ENCODE data around the gene FNDC3B.

FNDC3B gene

GRCh38 chr3:172096881-172097420, 57.6 kb downstream of the FNDC3B start:
- TF ChIP-seq TAF1 (IDR thresholded peaks at IDR 0.05; ENCODE audit: low read depth) = no peak
- no peak for TF ChIP-seq TCF12 (IDR thresholded peaks at IDR 0.05; ENCODE audit: low read depth)
- TF ChIP-seq RAD21 (IDR thresholded peaks at IDR 0.05; ENCODE audit: low read depth) = no peak
- no peak for TF ChIP-seq MAX (IDR thresholded peaks at IDR 0.05)
- no peak for TF ChIP-seq TEAD4 (IDR thresholded peaks at IDR 0.05)
- no peak for TF ChIP-seq CREB1 (IDR thresholded peaks at IDR 0.05; ENCODE audit: low read depth)

DNA sequence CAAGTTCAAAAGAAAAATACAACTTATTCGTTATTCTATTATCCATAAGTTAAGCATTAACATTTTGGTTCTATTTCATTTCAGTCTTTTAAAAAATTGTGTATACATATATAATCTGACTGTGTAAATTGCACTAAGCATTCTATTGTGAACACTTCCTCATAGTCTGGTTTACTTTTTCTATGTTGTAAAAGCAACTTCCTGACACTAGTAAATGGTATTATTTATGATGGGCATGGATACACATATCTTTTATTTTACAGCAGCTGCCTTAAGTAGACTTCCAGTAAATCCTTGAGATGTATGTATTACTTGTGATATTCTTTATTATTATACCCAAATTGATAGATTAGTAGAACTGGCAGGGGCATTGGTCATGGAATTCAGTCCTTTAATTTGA, 58.2 kb downstream of the FNDC3B start:
- TF ChIP-seq TEAD4 (IDR thresholded peaks at IDR 0.05) (no peak), RAD21 (IDR thresholded peaks at IDR 0.05; ENCODE audit: low read depth) (no peak), YY1 (IDR thresholded peaks at IDR 0.05; ENCODE audit: low read depth) (no peak), FOXM1 (IDR thresholded peaks at IDR 0.05; ENCODE audit: borderline replicate concordance, low read depth) (no peak), TAF1 (IDR thresholded peaks at IDR 0.05; ENCODE audit: low read depth) (no peak), USF1 (IDR thresholded peaks at IDR 0.05) (no peak), CEBPB (IDR thresholded peaks at IDR 0.05) (no peak), EGR1 (IDR thresholded peaks at IDR 0.05) (no peak), CREB1 (IDR thresholded peaks at IDR 0.05; ENCODE audit: low read depth) (no peak), REST (IDR thresholded peaks at IDR 0.05; ENCODE audit: low read depth) (no peak), MAX (IDR thresholded peaks at IDR 0.05) (no peak), ZBTB7A (IDR thresholded peaks at IDR 0.05; ENCODE audit: low read depth) (no peak), NFIC (IDR thresholded peaks at IDR 0.05) (no peak), EP300 (IDR thresholded peaks at IDR 0.05; ENCODE audit: borderline replicate concordance) (no peak), TCF12 (IDR thresholded peaks at IDR 0.05; ENCODE audit: low read depth) (no peak)

- no peak for TF ChIP-seq NFIC (IDR thresholded peaks at IDR 0.05)
- no peak for TF ChIP-seq EP300 (IDR thresholded peaks at IDR 0.05; ENCODE audit: borderline replicate concordance)
- TF ChIP-seq MAX (IDR thresholded peaks at IDR 0.05) = no peak
- TF ChIP-seq USF1 (IDR thresholded peaks at IDR 0.05) = no peak
- TF ChIP-seq TEAD4 (IDR thresholded peaks at IDR 0.05) = no peak
- no peak for TF ChIP-seq YY1 (IDR thresholded peaks at IDR 0.05; ENCODE audit: low read depth)
Measured at GRCh38 chr3:172098698-172099494, 59.5 kb downstream of the FNDC3B start.

- TF ChIP-seq CREB1 (IDR thresholded peaks at IDR 0.05; ENCODE audit: low read depth) (no peak), EP300 (IDR thresholded peaks at IDR 0.05; ENCODE audit: borderline replicate concordance) (no peak), YY1 (IDR thresholded peaks at IDR 0.05; ENCODE audit: low read depth) (no peak), TEAD4 (IDR thresholded peaks at IDR 0.05) (no peak), USF1 (IDR thresholded peaks at IDR 0.05) (no peak), REST (IDR thresholded peaks at IDR 0.05; ENCODE audit: low read depth) (no peak), RAD21 (IDR thresholded peaks at IDR 0.05; ENCODE audit: low read depth) (no peak), ZBTB7A (IDR thresholded peaks at IDR 0.05; ENCODE audit: low read depth) (no peak), CEBPB (IDR thresholded peaks at IDR 0.05) (no peak), NFIC (IDR thresholded peaks at IDR 0.05) (no peak), FOXM1 (IDR thresholded peaks at IDR 0.05; ENCODE audit: borderline replicate concordance, low read depth) (no peak), TCF12 (IDR thresholded peaks at IDR 0.05; ENCODE audit: low read depth) (no peak), EGR1 (IDR thresholded peaks at IDR 0.05) (no peak)
Measured at GRCh38 chr3:172099495-172099808, 60.1 kb downstream of the FNDC3B start.

DNA sequence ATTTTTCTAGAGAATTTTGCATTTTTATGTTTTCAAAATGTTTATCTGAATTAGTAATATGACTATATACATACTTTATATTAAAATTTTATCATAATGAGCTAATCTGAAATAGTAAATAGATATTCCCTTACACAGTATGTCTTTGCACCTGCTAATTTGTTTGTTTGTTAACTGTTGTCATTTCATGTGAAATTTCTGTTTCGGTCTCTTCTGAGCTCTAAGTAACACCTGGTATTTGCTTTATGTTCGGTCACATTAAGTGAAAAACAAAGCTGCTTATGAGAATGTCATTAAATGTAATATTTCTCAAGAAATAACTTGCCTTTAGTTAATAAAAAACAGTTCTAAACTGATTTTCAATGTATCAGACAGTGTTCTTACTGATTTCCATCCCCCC, 61.1 kb downstream of the FNDC3B start:
- no peak for TF ChIP-seq ZBTB7A (IDR thresholded peaks at IDR 0.05; ENCODE audit: low read depth)
- no peak for TF ChIP-seq USF1 (IDR thresholded peaks at IDR 0.05)
- no peak for TF ChIP-seq TAF1 (IDR thresholded peaks at IDR 0.05; ENCODE audit: low read depth)
- no peak for TF ChIP-seq EGR1 (IDR thresholded peaks at IDR 0.05)
- TF ChIP-seq YY1 (IDR thresholded peaks at IDR 0.05; ENCODE audit: low read depth) = no peak
- no peak for TF ChIP-seq CEBPB (IDR thresholded peaks at IDR 0.05)
- no peak for TF ChIP-seq NFIC (IDR thresholded peaks at IDR 0.05)
- TF ChIP-seq MAX (IDR thresholded peaks at IDR 0.05) = no peak
- TF ChIP-seq FOXM1 (IDR thresholded peaks at IDR 0.05; ENCODE audit: borderline replicate concordance, low read depth) = no peak
- TF ChIP-seq CREB1 (IDR thresholded peaks at IDR 0.05; ENCODE audit: low read depth) = no peak
- TF ChIP-seq RAD21 (IDR thresholded peaks at IDR 0.05; ENCODE audit: low read depth) = no peak
- TF ChIP-seq REST (IDR thresholded peaks at IDR 0.05; ENCODE audit: low read depth) = no peak

Measured in Ishikawa (cell line).